ENCODE results near the gene RAB3IP. TPM values are rescaled to one million over a fixed set of nuclear protein-coding genes. Genes with fewer than 3 reads are reported as not detected.

The RAB3IP gene, protein sequence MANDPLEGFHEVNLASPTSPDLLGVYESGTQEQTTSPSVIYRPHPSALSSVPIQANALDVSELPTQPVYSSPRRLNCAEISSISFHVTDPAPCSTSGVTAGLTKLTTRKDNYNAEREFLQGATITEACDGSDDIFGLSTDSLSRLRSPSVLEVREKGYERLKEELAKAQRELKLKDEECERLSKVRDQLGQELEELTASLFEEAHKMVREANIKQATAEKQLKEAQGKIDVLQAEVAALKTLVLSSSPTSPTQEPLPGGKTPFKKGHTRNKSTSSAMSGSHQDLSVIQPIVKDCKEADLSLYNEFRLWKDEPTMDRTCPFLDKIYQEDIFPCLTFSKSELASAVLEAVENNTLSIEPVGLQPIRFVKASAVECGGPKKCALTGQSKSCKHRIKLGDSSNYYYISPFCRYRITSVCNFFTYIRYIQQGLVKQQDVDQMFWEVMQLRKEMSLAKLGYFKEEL
- polyA plus RNA-seq (2012; ENCODE audit: missing spikeins) = 38.0 TPM

- TF ChIP-seq POLR2A (IDR thresholded peaks at IDR 0.05; ENCODE audit: low read depth, low read length) (0 out of 2 replicates have a peak, but pooled peaks have one; percentile 37), POLR2AphosphoS5 (IDR thresholded peaks at IDR 0.05; ENCODE audit: low read depth, low read length) (no peak), TAF1 (IDR thresholded peaks at IDR 0.05; ENCODE audit: borderline replicate concordance, low read depth, low read length) (no peak)
- peak; percentile 99 for FAIRE-seq
- DNase-seq (ENCODE audit: insufficient read length) = peak; percentile 84
These were observed at the start of gene RAB3IP for GRCh38 chr12:69738351-69739286. TSS of gene RAB3IP (plus strand) at chr12:69738860. CDS start at chr12:69755409, 16,549 bp downstream.

GRCh38 chr12:69689638-69690037 is 49.0 kb upstream of the RAB3IP start:
- DNase-seq (ENCODE audit: insufficient read length) (no peak), FAIRE-seq (no peak)
- TF ChIP-seq TAF1 (IDR thresholded peaks at IDR 0.05; ENCODE audit: borderline replicate concordance, low read depth, low read length) (no peak), POLR2AphosphoS5 (IDR thresholded peaks at IDR 0.05; ENCODE audit: low read depth, low read length) (no peak), POLR2A (IDR thresholded peaks at IDR 0.05; ENCODE audit: low read depth, low read length) (no peak)

DNA sequence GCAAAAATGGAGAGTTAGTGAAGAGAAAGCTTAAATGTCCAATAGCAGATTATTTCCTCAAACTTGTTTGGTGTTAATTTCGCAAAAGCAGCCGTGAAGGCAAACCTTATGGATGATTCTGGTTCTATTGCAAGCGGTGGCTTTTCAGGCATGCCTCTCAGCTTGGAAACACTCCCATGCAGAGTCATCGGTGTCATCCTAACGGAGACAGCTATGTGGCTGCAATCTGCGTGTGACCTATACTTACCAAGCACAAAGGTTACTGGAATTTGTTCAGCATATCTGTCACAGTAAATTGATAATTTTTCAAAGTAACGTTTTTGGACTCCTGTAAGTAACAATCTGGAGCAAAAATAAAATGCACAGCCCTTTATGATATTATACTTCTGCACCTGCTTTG is 44.5 kb upstream of the RAB3IP start:
- no peak for DNase-seq (ENCODE audit: insufficient read length)
- TF ChIP-seq POLR2A (IDR thresholded peaks at IDR 0.05; ENCODE audit: low read depth, low read length) = no peak
- no peak for TF ChIP-seq TAF1 (IDR thresholded peaks at IDR 0.05; ENCODE audit: borderline replicate concordance, low read depth, low read length)
- no peak for TF ChIP-seq POLR2AphosphoS5 (IDR thresholded peaks at IDR 0.05; ENCODE audit: low read depth, low read length)
- FAIRE-seq = no peak

DNA sequence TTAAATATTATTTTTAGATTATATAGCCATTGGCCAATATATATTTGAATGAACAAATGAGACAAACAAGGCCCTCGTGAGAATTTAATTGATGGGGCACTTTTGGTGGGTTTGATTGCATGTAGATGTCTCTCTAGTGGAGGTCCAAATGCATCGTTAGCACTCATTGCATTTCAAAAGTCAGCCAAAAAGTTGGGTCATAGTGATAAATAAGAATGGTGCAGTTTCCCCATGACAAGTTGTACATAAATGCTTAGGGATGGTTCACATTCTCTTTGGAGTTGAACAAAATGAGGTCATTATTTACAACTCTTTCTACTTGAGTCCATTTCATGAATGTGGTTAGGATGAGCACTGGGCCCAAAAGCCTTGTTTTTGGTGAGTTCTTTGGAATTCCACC is 40.6 kb upstream of the RAB3IP start:
- TF ChIP-seq TAF1 (IDR thresholded peaks at IDR 0.05; ENCODE audit: borderline replicate concordance, low read depth, low read length) (no peak), POLR2A (IDR thresholded peaks at IDR 0.05; ENCODE audit: low read depth, low read length) (no peak), POLR2AphosphoS5 (IDR thresholded peaks at IDR 0.05; ENCODE audit: low read depth, low read length) (no peak)
- no peak for DNase-seq (ENCODE audit: insufficient read length)

GRCh38 chr12:69698769-69699540 is 39.7 kb upstream of the RAB3IP start, which contains the start of gene BEST3:
TSS of gene BEST3 (minus strand) at chr12:69699303. CDS start at chr12:69697798, 1,505 bp downstream.
- TF ChIP-seq TAF1 (IDR thresholded peaks at IDR 0.05; ENCODE audit: borderline replicate concordance, low read depth, low read length) = no peak
- TF ChIP-seq POLR2AphosphoS5 (IDR thresholded peaks at IDR 0.05; ENCODE audit: low read depth, low read length) = no peak
- no peak for TF ChIP-seq POLR2A (IDR thresholded peaks at IDR 0.05; ENCODE audit: low read depth, low read length)
- no peak for DNase-seq (ENCODE audit: insufficient read length)
- FAIRE-seq = no peak

More for the DNA sequence above, 40.6 kb upstream of the RAB3IP start:
- FAIRE-seq = no peak

GRCh38 chr12:69701826-69702225 is 36.8 kb upstream of the RAB3IP start:
- FAIRE-seq (no peak), DNase-seq (ENCODE audit: insufficient read length) (no peak)
- TF ChIP-seq POLR2A (IDR thresholded peaks at IDR 0.05; ENCODE audit: low read depth, low read length) (no peak), POLR2AphosphoS5 (IDR thresholded peaks at IDR 0.05; ENCODE audit: low read depth, low read length) (no peak), TAF1 (IDR thresholded peaks at IDR 0.05; ENCODE audit: borderline replicate concordance, low read depth, low read length) (no peak)

DNA sequence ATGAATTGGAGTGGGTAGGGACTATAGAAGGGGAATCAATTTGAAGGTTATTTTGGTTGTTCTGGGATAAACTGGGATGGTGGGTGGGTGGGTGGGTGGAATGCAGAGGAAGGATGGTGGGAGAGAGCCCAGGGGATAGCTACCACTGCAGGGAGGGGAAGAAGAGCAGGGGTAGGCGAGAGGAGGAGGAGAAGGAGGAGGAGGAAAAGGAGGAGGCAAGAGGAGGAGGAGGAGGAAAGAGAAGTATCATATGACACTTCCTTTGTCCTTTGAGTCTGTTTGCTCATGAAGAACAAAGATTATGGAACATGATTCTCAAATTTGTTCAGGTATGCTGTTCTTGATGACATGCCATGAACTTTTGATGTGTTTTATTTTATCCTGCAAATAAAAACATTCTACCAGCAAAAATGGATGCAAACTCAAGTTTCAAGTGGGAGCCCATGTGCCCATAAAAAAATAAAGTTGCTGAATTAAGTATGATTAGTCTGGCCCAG is 35.5 kb upstream of the RAB3IP start:
- TF ChIP-seq POLR2A (IDR thresholded peaks at IDR 0.05; ENCODE audit: low read depth, low read length) (no peak), TAF1 (IDR thresholded peaks at IDR 0.05; ENCODE audit: borderline replicate concordance, low read depth, low read length) (no peak), POLR2AphosphoS5 (IDR thresholded peaks at IDR 0.05; ENCODE audit: low read depth, low read length) (no peak)
- FAIRE-seq (no peak), DNase-seq (ENCODE audit: insufficient read length) (no peak)

DNA sequence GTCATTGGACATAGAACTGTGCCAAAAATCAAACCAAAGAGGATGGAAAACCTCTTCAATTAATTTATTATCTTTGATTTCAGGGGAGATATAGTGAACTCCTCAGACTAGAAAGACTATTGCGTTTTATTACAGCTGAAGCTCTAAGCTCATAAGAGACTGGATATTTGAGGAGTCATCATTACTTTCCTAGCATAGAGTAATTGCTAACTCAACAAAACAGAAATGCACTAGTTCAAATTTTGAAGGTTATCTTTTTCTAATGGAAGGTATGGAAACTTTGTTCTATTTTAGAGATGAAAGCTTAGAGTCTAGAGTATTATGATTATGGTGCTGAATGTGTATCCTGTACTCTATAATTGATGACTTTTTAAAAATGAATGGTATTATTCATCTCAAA is 34.3 kb upstream of the RAB3IP start:
- FAIRE-seq = no peak

DNA sequence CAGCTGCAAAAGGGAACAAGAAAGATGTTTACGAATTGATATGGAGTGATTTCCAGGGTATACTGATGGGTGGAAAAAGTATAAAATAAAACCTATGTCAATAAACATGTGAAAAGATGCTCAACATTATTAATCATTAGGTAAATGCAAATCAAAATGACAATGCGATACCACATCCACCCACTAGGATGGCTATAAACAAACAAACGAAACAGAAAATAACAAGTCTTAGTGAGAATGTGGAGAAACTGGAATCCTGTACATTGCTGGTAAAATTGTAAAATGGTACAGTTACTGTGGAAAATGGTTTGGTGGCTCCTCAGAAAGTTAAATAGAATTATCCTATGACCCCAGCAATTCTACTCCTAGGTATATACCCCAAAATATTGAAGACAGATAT is 30.0 kb upstream of the RAB3IP start:
- no peak for TF ChIP-seq POLR2A (IDR thresholded peaks at IDR 0.05; ENCODE audit: low read depth, low read length)
- TF ChIP-seq POLR2AphosphoS5 (IDR thresholded peaks at IDR 0.05; ENCODE audit: low read depth, low read length) = no peak
- TF ChIP-seq TAF1 (IDR thresholded peaks at IDR 0.05; ENCODE audit: borderline replicate concordance, low read depth, low read length) = no peak
- FAIRE-seq = no peak
- no peak for DNase-seq (ENCODE audit: insufficient read length)

More for the DNA sequence above, 34.3 kb upstream of the RAB3IP start:
- DNase-seq (ENCODE audit: insufficient read length) = no peak
- TF ChIP-seq POLR2AphosphoS5 (IDR thresholded peaks at IDR 0.05; ENCODE audit: low read depth, low read length) (no peak), POLR2A (IDR thresholded peaks at IDR 0.05; ENCODE audit: low read depth, low read length) (no peak), TAF1 (IDR thresholded peaks at IDR 0.05; ENCODE audit: borderline replicate concordance, low read depth, low read length) (no peak)

- DNase-seq (ENCODE audit: insufficient read length) (no peak), FAIRE-seq (no peak)
- no peak for TF ChIP-seq TAF1 (IDR thresholded peaks at IDR 0.05; ENCODE audit: borderline replicate concordance, low read depth, low read length)
- no peak for TF ChIP-seq POLR2AphosphoS5 (IDR thresholded peaks at IDR 0.05; ENCODE audit: low read depth, low read length)
- no peak for TF ChIP-seq POLR2A (IDR thresholded peaks at IDR 0.05; ENCODE audit: low read depth, low read length)
These were observed 25.8 kb upstream of the RAB3IP start for GRCh38 chr12:69712826-69713225.

Measured in GM12892 (cell line).